A549 treated with AZD9567 at 1 μM for 4 hours (cell line): ENCODE data around the gene PAWR. TPM values are rescaled to one million over a fixed set of nuclear protein-coding genes. Genes with fewer than 3 reads are reported as not detected.

Experiments
- total RNA-seq: library from RNA; stranded (reverse); fragments of 200-300 nt; extraction: Qiagen RNA extraction; gene quantifications from 5 replicates; pipeline ENCODE4 v1.2.3, GENCODE V29; 2022; ENCODE audit not compliant: insufficient read depth

PAWR gene
- 32.4 to 58.7 TPM (median 55.1 TPM) in 5 replicates for total RNA-seq

GRCh38 chr12:79690638-79691510, at the start of gene PAWR:
PAWR (minus strand) TSS chr12:79690964; CDS start chr12:79690244, 720 bp downstream.

Other genes starting within 250 kb of the PAWR start
- gene PPP1R12A, start 244.1 kb upstream of the PAWR start, total RNA-seq, result 17.3 to 37.6 TPM (median 24.0 TPM) in 5 replicates